Glutamatergic neuron (in vitro differentiated cells): ENCODE data around the gene PNPLA7. TPM values are rescaled to one million over a fixed set of nuclear protein-coding genes. Genes with fewer than 3 reads are reported as not detected.

Experiments used
- DNase-seq: peaks from one replicate; pipeline ENCODE4 v3.0.0; 2022
- H3K27ac Mint-ChIP-seq: one replicate; pipeline ENCODE4 v1.8.0; 2020; ENCODE audit warnings: mild to moderate bottlenecking, mixed read lengths, inconsistent platforms; ENCODE audit not compliant: unreplicated experiment
- H3K27me3 Mint-ChIP-seq: one replicate; pipeline ENCODE4 v1.8.0; 2020; ENCODE audit warnings: mild to moderate bottlenecking, moderate library complexity, mixed read lengths, inconsistent platforms; ENCODE audit not compliant: unreplicated experiment
- H3K36me3 Mint-ChIP-seq: one replicate; pipeline ENCODE4 v1.8.0; 2020; ENCODE audit warnings: mild to moderate bottlenecking, mixed read lengths, inconsistent platforms; ENCODE audit not compliant: unreplicated experiment
- H3K4me1 Mint-ChIP-seq: one replicate; pipeline ENCODE4 v1.8.0; 2020; ENCODE audit warnings: mild to moderate bottlenecking, low read depth, mixed read lengths, inconsistent platforms; ENCODE audit not compliant: unreplicated experiment
- H3K4me3 Mint-ChIP-seq: one replicate; pipeline ENCODE4 v1.8.0; 2020; ENCODE audit warnings: mild to moderate bottlenecking, mixed read lengths, inconsistent platforms; ENCODE audit not compliant: unreplicated experiment
- H3K9me3 Mint-ChIP-seq: one replicate; pipeline ENCODE4 v1.8.0; 2020; ENCODE audit warnings: mild to moderate bottlenecking, moderate library complexity, mixed read lengths, inconsistent platforms; ENCODE audit not compliant: unreplicated experiment
- CTCF ChIP-seq: fragments of 200-600 bp; sonication (generic); IDR thresholded peaks from one replicate; pipeline ENCODE4 v1.5.0; 2021; ENCODE audit not compliant: partially characterized antibody, unreplicated experiment
- total RNA-seq: library from RNA; stranded (reverse); fragmentation: NEBNext Ultra II Directional; extraction: Animal tissue kit (Norgen Biotek cat#: 25700); gene quantifications from one replicate; pipeline ENCODE4 v1.2.1, GENCODE V29; 2021; ENCODE audit not compliant: unreplicated experiment

The PNPLA7 gene
- total RNA-seq, 1 donor from 2014 or later = 6.7 TPM

- Mint-ChIP-seq H3K27ac (no peak overlapping the region), H3K4me3 (no peak overlapping the region), H3K9me3 (peaks cover 3% of the 10 kb centered on the region)
Observed at GRCh38 chr9:137581361-137582285, 31.4 kb upstream of the PNPLA7 start.

GRCh38 chr9:137580954-137581322, 30.7 kb upstream of the PNPLA7 start:
- H3K27me3 Mint-ChIP-seq = peaks cover 2% of the 10 kb centered on the region
- no peak overlapping the region for H3K4me3 Mint-ChIP-seq

More at GRCh38 chr9:137581361-137582285, 31.4 kb upstream of the PNPLA7 start:
- Mint-ChIP-seq H3K36me3 (no peaks in the 10 kb centered on the region), H3K4me1 (peaks cover 9% of the 10 kb centered on the region), H3K27me3 (peaks cover 2% of the 10 kb centered on the region)
- DNase-seq = no peak
- no peak for TF ChIP-seq CTCF

GRCh38 chr9:137580209-137580953, 30.2 kb upstream of the PNPLA7 start:
- peaks cover 2% of the 10 kb centered on the region for H3K27me3 Mint-ChIP-seq
- H3K27ac Mint-ChIP-seq = no peak overlapping the region
- H3K4me3 Mint-ChIP-seq = no peak overlapping the region
- peaks cover 4% of the 10 kb centered on the region for H3K36me3 Mint-ChIP-seq
- no peak for TF ChIP-seq CTCF
- peaks cover 2% of the 10 kb centered on the region for H3K9me3 Mint-ChIP-seq
- no peak for DNase-seq
- H3K4me1 Mint-ChIP-seq = peaks cover 11% of the 10 kb centered on the region

More at GRCh38 chr9:137580954-137581322, 30.7 kb upstream of the PNPLA7 start:
- H3K27ac Mint-ChIP-seq = no peak overlapping the region
- peaks cover 2% of the 10 kb centered on the region for H3K9me3 Mint-ChIP-seq
- TF ChIP-seq CTCF = no peak
- no peaks in the 10 kb centered on the region for H3K36me3 Mint-ChIP-seq
- peaks cover 9% of the 10 kb centered on the region for H3K4me1 Mint-ChIP-seq
- DNase-seq = no peak

GRCh38 chr9:137579259-137579604, 29.0 kb upstream of the PNPLA7 start:
- TF ChIP-seq CTCF = no peak
- H3K9me3 Mint-ChIP-seq = peaks cover 2% of the 10 kb centered on the region
- H3K27ac Mint-ChIP-seq = peak overlapping the region; percentile 38
- H3K27me3 Mint-ChIP-seq = no peaks in the 10 kb centered on the region
- H3K36me3 Mint-ChIP-seq = peaks cover 5% of the 10 kb centered on the region
- peak overlapping the region; percentile 72 for H3K4me3 Mint-ChIP-seq
- peaks cover 16% of the 10 kb centered on the region for H3K4me1 Mint-ChIP-seq
- no peak for DNase-seq
